Neural progenitor cell (in vitro differentiated cells): Measurements from ENCODE around the gene CHST14. TPM values are rescaled to one million over a fixed set of nuclear protein-coding genes. Genes with fewer than 3 reads are reported as not detected.

Experiments used
- DNase-seq: peaks from one replicate; pipeline ENCODE4 v3.0.0-alpha.2; 2016; ENCODE audit warnings: low spot score
- H2AFZ ChIP-seq: fragments of 200-600 bp; sonication (generic); replicated peaks from 2 replicates; pipeline ENCODE4 v1.6.1; 2016; ENCODE audit warnings: antibody characterized with exemption
- H3F3A ChIP-seq: fragments of 200-600 bp; sonication (generic); 2 replicates; pipeline ENCODE4 v1.6.1; 2016; ENCODE audit warnings: antibody characterized with exemption, low read depth
- H3K27ac ChIP-seq: fragments of 200-600 bp; sonication (generic); 2 replicates; pipeline ENCODE4 v1.5.1; 2016; ENCODE audit warnings: mild to moderate bottlenecking
- H3K27me3 ChIP-seq: fragments of 200-600 bp; sonication (generic); 2 replicates; pipeline ENCODE4 v1.6.1; 2016; ENCODE audit warnings: mild to moderate bottlenecking, moderate library complexity
- H3K36me3 ChIP-seq: fragments of 200-600 bp; sonication (generic); 2 replicates; pipeline ENCODE4 v1.5.1; 2016
- H3K4me1 ChIP-seq: fragments of 200-600 bp; sonication (generic); 2 replicates; pipeline ENCODE4 v1.6.1; 2016; ENCODE audit warnings: mixed run types
- H3K4me2 ChIP-seq: fragments of 200-600 bp; sonication (generic); 2 replicates; pipeline ENCODE4 v1.6.1; 2016
- H3K4me3 ChIP-seq: fragments of 200-600 bp; sonication (generic); 2 replicates; pipeline ENCODE4 v1.5.1; 2016
- H3K79me2 ChIP-seq: fragments of 200-600 bp; sonication (generic); 2 replicates; pipeline ENCODE4 v1.6.1; 2016; ENCODE audit warnings: low read depth
- H3K9ac ChIP-seq: fragments of 200-600 bp; sonication (generic); 2 replicates; pipeline ENCODE4 v1.6.1; 2016
- H3K9me3 ChIP-seq: fragments of 200-600 bp; sonication (generic); 2 replicates; pipeline ENCODE4 v1.5.1; 2016; ENCODE audit warnings: low read depth
- H4K20me1 ChIP-seq: fragments of 200-600 bp; sonication (generic); 2 replicates; pipeline ENCODE4 v1.6.1; 2016; ENCODE audit warnings: low read depth
- H3K27ac Mint-ChIP-seq: 3 replicates; pipeline ENCODE4 v1.8.0; 2021; ENCODE audit warnings: mixed read lengths
- H3K27me3 Mint-ChIP-seq: 2 replicates; pipeline ENCODE4 v1.8.0; 2022; ENCODE audit warnings: low read depth, mild to moderate bottlenecking, inconsistent platforms, moderate library complexity, mixed read lengths; ENCODE audit not compliant: insufficient read depth
- H3K36me3 Mint-ChIP-seq: 3 replicates; pipeline ENCODE4 v1.8.0; 2021; ENCODE audit warnings: mixed read lengths
- H3K4me1 Mint-ChIP-seq: 3 replicates; pipeline ENCODE4 v1.8.0; 2021; ENCODE audit warnings: mixed read lengths
- H3K4me3 Mint-ChIP-seq: 3 replicates; pipeline ENCODE4 v1.8.0; 2021; ENCODE audit warnings: mild to moderate bottlenecking, moderate library complexity, mixed read lengths
- H3K9me3 Mint-ChIP-seq: 3 replicates; pipeline ENCODE4 v1.8.0; 2020; ENCODE audit warnings: mixed read lengths
- EZH2 ChIP-seq: fragments of 200-600 bp; sonication (generic); IDR thresholded peaks from 2 replicates; pipeline ENCODE4 v1.6.1; 2017; ENCODE audit warnings: antibody characterized with exemption, mild to moderate bottlenecking, moderate library complexity
- EZH2phosphoT487 ChIP-seq: fragments of 200-600 bp; sonication (generic); IDR thresholded peaks from 2 replicates; pipeline ENCODE4 v1.6.1; 2017; ENCODE audit warnings: antibody characterized with exemption
- total RNA-seq: library from RNA; depleted of rRNA; stranded (reverse); fragments of >200 nt; gene quantifications from 2 replicates; pipeline ENCODE4 v1.2.3, GENCODE V29; 2015; ENCODE audit warnings: low replicate concordance
- TF ChIP-seq, protein P1 (sequence below): fragments of 200-600 bp; sonication (generic); IDR thresholded peaks from 2 replicates; pipeline ENCODE4 v1.5.1; 2017; ENCODE audit warnings: antibody characterized with exemption, mild to moderate bottlenecking

CHST14 gene
- total RNA-seq, result 11.9 and 17.5 TPM in 2 replicates

DNA sequence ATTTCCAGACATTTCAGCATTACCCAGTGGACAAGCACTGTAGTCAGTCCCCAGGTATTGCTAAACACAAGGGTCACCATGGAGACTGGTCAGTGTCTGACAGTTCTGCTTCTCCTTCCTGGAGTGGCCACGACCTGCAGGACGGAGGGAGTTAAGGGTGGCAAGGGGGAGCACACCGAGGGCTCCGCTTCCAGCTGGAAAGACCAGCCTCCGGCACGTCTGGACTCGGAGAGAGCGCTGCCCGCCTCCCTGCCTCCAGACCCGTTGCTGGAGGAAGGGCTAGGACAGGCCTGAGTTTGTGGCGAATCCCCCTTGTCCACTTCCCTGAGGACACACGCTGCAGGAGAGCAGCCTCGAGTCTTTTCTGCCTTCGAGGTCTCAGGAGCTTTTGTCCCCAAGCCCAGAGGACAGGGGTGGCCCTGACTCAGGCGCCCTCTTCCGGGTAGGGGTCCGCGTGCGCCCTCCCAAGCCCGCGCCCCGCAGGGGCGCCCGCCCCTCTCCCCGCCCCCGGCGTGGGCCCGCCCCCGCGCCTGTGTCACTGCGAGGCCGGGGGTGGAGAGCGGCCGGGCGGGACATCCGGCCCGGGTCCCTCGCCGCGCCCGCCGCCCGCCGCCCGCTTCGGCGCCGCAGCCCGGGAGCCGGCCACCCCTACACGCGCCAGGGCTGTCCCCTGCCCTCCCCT is at the start of gene CHST14:
TSS of gene CHST14 (plus strand) at position 562 of the 682 bp plus-strand sequence. CDS start 230 bp downstream, outside the sequence.
- H3K4me1 Mint-ChIP-seq, result peaks cover 24% of the 10 kb centered on the region
- Histone ChIP-seq H3K4me1 (peaks cover 6% of the 10 kb centered on the region), H2AFZ (peak within 1 kb of the TSS; percentile 57), H3K4me3 (peak within 1 kb of the TSS; percentile 64), H3K27ac (no peak within 1 kb of the TSS), H3K9me3 (no peaks in the 10 kb centered on the region), H3K4me2 (peak within 1 kb of the TSS; percentile 91), H4K20me1 (peaks cover 7% of the 10 kb centered on the region), H3K9ac (no peak within 1 kb of the TSS), H3K36me3 (no peaks in the 10 kb centered on the region), H3K27me3 (peaks cover 9% of the 10 kb centered on the region), H3K79me2 (peaks cover 12% of the 10 kb centered on the region), H3F3A (peaks cover 35% of the 10 kb centered on the region)
- peaks cover 11% of the 10 kb centered on the region for H3K27me3 Mint-ChIP-seq
- peak; percentile 82 for DNase-seq
- peak within 1 kb of the TSS; percentile 80 for H3K4me3 Mint-ChIP-seq
- no peak for TF ChIP-seq EZH2phosphoT487
- TF ChIP-seq, protein P1, sequence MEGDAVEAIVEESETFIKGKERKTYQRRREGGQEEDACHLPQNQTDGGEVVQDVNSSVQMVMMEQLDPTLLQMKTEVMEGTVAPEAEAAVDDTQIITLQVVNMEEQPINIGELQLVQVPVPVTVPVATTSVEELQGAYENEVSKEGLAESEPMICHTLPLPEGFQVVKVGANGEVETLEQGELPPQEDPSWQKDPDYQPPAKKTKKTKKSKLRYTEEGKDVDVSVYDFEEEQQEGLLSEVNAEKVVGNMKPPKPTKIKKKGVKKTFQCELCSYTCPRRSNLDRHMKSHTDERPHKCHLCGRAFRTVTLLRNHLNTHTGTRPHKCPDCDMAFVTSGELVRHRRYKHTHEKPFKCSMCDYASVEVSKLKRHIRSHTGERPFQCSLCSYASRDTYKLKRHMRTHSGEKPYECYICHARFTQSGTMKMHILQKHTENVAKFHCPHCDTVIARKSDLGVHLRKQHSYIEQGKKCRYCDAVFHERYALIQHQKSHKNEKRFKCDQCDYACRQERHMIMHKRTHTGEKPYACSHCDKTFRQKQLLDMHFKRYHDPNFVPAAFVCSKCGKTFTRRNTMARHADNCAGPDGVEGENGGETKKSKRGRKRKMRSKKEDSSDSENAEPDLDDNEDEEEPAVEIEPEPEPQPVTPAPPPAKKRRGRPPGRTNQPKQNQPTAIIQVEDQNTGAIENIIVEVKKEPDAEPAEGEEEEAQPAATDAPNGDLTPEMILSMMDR, result peak; percentile 19
- TF ChIP-seq EZH2, result no peak
- H3K9me3 Mint-ChIP-seq, result no peaks in the 10 kb centered on the region
- peaks cover 2% of the 10 kb centered on the region for H3K36me3 Mint-ChIP-seq
- H3K27ac Mint-ChIP-seq, result no peak within 1 kb of the TSS

DNA sequence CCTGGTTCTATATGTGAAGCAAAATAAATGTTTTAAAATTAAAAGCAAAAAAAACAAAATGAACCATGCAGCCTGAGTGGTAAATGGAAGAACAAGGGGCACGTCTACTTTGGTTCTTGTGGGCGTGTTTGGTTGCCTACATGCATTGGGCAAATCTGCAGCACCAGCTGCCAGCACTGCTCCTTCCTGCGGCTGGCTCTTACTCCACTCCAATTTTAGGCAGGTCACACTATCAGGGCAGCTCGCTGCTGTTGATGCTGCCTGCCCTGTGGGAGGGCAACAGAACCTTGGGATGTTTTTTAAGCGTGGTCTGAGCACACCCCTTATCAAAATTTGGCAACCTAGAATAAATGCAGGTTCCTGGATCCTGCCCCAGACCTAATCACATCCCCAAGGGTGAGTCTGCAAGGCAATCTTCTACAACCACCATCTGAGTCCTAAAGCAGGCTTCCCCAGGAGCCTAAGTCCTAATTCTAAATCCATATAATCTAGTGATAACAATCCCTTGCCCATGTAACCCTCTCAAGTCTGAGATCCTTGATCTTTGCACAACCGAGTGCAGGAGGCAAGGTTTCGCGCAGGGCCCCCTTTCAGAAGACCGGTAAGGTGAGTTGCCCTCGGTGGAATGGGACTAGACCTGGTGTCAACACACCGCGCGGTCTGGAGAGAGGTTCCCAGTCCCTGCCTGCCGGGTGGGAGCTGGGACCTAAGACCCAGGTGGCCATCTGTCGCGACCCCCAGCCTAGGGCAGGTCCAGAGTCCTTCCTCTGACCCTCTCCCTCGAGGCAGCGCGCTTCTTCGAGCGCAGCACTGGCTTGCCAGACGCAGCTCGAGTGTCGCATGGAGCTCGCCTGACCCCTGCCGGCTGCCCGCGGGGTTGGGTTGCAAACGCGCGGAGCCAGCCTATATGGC is 49.3 kb upstream of the CHST14 start:
- no peak overlapping the region for H3K4me3 Mint-ChIP-seq
- Histone ChIP-seq H3K36me3 (no peaks in the 10 kb centered on the region), H3K4me3 (no peak overlapping the region), H3K4me1 (peaks cover 10% of the 10 kb centered on the region), H4K20me1 (peaks cover 14% of the 10 kb centered on the region), H3K9ac (no peak overlapping the region), H3K27me3 (peaks cover 3% of the 10 kb centered on the region), H3K79me2 (no peaks in the 10 kb centered on the region), H3K27ac (no peak overlapping the region), H3K9me3 (no peaks in the 10 kb centered on the region), H3K4me2 (peak overlapping the region; percentile 65), H2AFZ (no peak overlapping the region), H3F3A (peaks cover 15% of the 10 kb centered on the region)
- no peak overlapping the region for H3K27ac Mint-ChIP-seq
- no peaks in the 10 kb centered on the region for H3K9me3 Mint-ChIP-seq
- TF ChIP-seq EZH2phosphoT487 (no peak), EZH2 (peak; percentile 37)
- TF ChIP-seq, protein P1, result peak; percentile 84
- H3K4me1 Mint-ChIP-seq, result peaks cover 4% of the 10 kb centered on the region
- H3K36me3 Mint-ChIP-seq, result peaks cover 5% of the 10 kb centered on the region
- DNase-seq, result peak; percentile 87
- H3K27me3 Mint-ChIP-seq, result peaks cover 4% of the 10 kb centered on the region

DNA sequence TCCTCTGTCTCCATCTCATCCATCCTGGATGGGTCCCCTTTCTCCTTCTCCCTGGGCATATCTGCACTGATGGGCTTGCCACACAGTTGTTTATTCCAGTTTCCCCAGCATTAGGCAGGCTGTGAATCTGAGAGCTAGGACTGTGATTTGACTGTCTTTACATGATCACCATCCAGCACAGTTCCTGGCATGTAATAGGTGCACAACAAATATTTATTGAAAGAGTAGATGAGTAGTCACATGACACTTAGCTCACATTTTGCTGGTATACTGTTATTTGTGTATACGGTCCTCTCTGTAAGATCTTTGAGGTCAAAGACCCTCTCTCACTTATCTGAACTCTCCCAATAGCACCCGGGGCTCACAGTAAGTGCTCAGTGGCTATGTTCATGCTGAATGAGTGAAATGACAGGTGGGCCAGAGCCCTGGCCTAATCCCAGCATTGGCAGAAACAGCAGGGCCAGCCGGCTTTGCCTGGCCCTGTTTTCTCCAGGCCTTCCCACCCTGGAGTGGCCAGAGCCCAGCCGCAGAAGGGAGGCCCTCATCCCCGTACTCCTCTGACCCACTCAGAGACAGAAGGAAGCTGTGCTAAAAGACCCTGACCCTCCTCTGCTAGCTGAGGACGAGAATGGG is 46.2 kb upstream of the CHST14 start:
- H3K27me3 Mint-ChIP-seq, result peaks cover 6% of the 10 kb centered on the region
- Histone ChIP-seq H3K9ac (no peak overlapping the region), H4K20me1 (peaks cover 11% of the 10 kb centered on the region), H3K4me1 (peaks cover 10% of the 10 kb centered on the region), H3K27ac (no peak overlapping the region), H3K4me3 (no peak overlapping the region), H3K9me3 (no peaks in the 10 kb centered on the region), H3K27me3 (peaks cover 3% of the 10 kb centered on the region), H3F3A (peaks cover 15% of the 10 kb centered on the region), H3K79me2 (no peaks in the 10 kb centered on the region), H3K4me2 (no peak overlapping the region), H2AFZ (no peak overlapping the region), H3K36me3 (no peaks in the 10 kb centered on the region)
- no peak for TF ChIP-seq EZH2
- TF ChIP-seq EZH2phosphoT487, result no peak
- TF ChIP-seq, protein P1, result no peak
- no peaks in the 10 kb centered on the region for H3K9me3 Mint-ChIP-seq
- no peaks in the 10 kb centered on the region for H3K36me3 Mint-ChIP-seq
- H3K4me1 Mint-ChIP-seq, result peaks cover 4% of the 10 kb centered on the region
- H3K4me3 Mint-ChIP-seq, result no peak overlapping the region
- DNase-seq, result no peak
- H3K27ac Mint-ChIP-seq, result no peak overlapping the region
